Colonic mucosa (tissue), 4 donors: Measurements from ENCODE around the gene LETMD1. TPM values are rescaled to one million over a fixed set of nuclear protein-coding genes. Genes with fewer than 3 reads are reported as not detected.
A peak's percentile ranks its signal among the peaks of the same experiment; 100 is the strongest.

Experiments
- DNase-seq: peaks from one replicate; pipeline ENCODE4 v3.0.0-alpha.2; 2020
- H3K27ac ChIP-seq: fragments of 200-600 bp; one replicate; pipeline ENCODE4 v1.8.0; 2021
- H3K27me3 ChIP-seq: fragments of 200-600 bp; one replicate; pipeline ENCODE4 v1.8.0; 2021
- H3K36me3 ChIP-seq: fragments of 200-600 bp; one replicate; pipeline ENCODE4 v1.8.0; 2021
- H3K4me1 ChIP-seq: fragments of 200-600 bp; one replicate; pipeline ENCODE4 v1.8.0; 2021; ENCODE audit warnings: mild to moderate bottlenecking
- H3K4me3 ChIP-seq: fragments of 200-600 bp; one replicate; pipeline ENCODE4 v1.8.0; 2021
- H3K9ac ChIP-seq, 2 donors: one replicate each; pipeline ENCODE4 v1.7.0; 2013; ENCODE audit warnings: control low read depth in 2 of 2, low read depth in 2 of 2, low read length in 2 of 2
- H3K9me3 ChIP-seq: fragments of 200-600 bp; one replicate; pipeline ENCODE4 v1.8.0; 2021
- intact Hi-C: fragments of 100-400 bp; cut with DNase I; formaldehyde crosslinking; loops from one replicate; pipeline ENCODE4 v1.14.1; 2022
- total RNA-seq, 2 donors: library from RNA; stranded (reverse); fragmentation: NEBNext Ultra II Directional in 1 of 2; extraction: Animal tissue kit (Norgen Biotek cat#: 25700) in 1 of 2; gene quantifications; one replicate each; pipeline ENCODE4 v1.2.1, GENCODE V29; 2021
- TF ChIP-seq, protein P1 (sequence below): fragments of 200-600 bp; IDR thresholded peaks from one replicate; pipeline ENCODE4 v1.8.0; 2022; ENCODE audit warnings: antibody characterized with exemption, mild to moderate bottlenecking
- donor health status: healthy.
- donor health status: DM: no; HTN: no; CAD: no.
- donor health status: DM: no; HTN: no; CAD: no.

LETMD1 gene
- total RNA-seq, 2 donors from 2014 or later, result 54.8 to 67.8 TPM

DNA sequence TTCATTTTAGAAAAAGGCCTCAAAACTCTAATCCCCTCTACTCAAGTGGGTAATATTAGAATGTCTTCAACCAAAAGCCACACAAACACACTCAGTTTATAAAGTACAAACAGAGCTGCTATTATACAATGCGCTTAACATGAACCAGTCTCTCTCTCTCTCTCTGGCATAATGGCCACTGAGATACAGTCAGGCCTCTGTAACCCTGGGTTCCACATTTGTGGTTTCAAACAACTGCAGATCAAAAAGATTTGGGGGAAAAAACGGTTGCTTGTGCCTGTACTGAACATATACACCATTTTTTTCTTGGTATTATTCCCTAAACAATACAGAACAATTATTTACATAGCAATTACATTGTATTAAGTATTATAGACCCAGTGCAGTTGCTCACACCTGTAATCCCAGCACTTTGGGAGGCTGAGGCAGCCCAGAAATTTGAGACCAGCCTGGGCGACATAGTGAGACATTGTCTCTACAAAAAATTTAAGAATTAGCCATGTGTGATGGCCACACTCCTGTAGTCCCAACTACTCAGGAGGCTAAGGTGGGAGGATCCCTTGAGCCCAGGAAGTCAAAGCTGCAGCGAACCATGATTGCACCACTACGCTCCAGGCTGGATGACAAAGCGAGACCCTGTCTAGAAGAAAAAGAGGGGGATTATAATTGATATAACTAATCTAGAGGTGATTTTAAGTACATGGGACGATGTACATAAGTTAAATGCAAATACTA, 27.5 kb upstream of the LETMD1 start:
- intact Hi-C loops, result no loop called here
- Histone ChIP-seq H3K4me1 (no peaks in the 10 kb centered on the region), H3K4me3 (no peak overlapping the region), H3K36me3 (no peaks in the 10 kb centered on the region), H3K27me3 (no peaks in the 10 kb centered on the region), H3K27ac (no peak overlapping the region), H3K9ac (no peak overlapping the region), H3K9me3 (no peaks in the 10 kb centered on the region)
- TF ChIP-seq, protein P1, sequence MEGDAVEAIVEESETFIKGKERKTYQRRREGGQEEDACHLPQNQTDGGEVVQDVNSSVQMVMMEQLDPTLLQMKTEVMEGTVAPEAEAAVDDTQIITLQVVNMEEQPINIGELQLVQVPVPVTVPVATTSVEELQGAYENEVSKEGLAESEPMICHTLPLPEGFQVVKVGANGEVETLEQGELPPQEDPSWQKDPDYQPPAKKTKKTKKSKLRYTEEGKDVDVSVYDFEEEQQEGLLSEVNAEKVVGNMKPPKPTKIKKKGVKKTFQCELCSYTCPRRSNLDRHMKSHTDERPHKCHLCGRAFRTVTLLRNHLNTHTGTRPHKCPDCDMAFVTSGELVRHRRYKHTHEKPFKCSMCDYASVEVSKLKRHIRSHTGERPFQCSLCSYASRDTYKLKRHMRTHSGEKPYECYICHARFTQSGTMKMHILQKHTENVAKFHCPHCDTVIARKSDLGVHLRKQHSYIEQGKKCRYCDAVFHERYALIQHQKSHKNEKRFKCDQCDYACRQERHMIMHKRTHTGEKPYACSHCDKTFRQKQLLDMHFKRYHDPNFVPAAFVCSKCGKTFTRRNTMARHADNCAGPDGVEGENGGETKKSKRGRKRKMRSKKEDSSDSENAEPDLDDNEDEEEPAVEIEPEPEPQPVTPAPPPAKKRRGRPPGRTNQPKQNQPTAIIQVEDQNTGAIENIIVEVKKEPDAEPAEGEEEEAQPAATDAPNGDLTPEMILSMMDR, result no peak
- no peak for DNase-seq

DNA sequence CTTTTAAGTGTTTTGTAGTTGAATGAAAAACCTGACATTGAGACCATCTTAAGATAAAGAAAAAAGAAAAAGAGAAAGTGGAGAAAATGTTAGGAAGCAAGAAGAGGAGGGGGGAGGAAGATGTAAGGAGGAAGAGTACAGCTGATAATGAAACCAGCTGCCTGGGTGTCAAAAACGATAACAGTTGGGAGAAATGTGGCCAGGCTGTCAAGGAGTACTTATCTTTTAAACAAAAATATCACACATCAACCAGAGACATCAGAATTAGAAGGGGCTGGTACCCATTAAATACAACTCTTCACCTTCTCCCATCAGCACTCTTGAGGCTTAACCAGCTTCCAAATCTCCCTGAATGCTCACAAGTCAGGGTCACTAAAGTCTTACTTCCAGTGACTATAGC, 26.4 kb upstream of the LETMD1 start:
- TF ChIP-seq, protein P1, result no peak
- Histone ChIP-seq H3K9ac (no peak overlapping the region), H3K4me1 (no peaks in the 10 kb centered on the region)

DNA sequence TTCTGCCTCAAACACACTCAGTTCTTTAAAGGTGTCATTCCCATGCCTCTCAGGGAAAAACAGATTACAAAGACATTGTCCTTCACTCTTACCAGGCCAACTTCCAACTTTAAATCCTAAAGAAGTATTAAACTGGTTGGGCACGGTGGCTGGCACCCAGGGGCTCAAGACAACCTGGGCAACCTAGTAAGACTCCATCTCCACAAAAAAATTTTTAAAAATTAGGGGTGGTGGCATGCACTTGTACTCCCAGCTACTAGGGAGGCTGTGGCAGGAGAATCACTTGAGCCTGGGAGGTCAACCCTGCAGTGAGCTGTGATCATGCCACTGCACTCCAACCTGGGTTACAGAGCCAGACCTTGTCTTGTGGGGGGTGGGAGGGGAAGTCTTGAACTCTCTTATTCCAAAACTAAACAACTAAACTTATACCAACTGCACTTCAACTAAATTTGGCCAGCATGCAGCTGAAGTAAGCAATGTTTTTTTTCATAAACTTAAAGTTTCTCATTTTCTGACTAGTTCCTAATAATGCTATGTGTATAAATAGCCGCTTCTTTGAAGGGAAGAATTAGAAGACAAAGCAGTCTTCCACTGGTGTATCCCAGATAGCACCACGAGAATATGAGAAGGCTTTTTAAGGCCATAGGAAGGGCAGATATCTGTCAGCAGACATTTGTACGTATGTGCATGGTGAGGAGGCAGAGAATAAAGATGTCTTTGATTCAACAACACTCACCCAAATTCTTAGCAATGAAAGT, 24.3 kb upstream of the LETMD1 start:
- Histone ChIP-seq H3K4me3 (peak overlapping the region; percentile 87), H3K9ac (peak overlapping the region; percentile 37 to 41), H3K36me3 (no peaks in the 10 kb centered on the region), H3K27me3 (no peaks in the 10 kb centered on the region), H3K4me1 (no peaks in the 10 kb centered on the region), H3K9me3 (no peaks in the 10 kb centered on the region), H3K27ac (peak overlapping the region; percentile 96)
- DNase-seq, result no peak
- TF ChIP-seq, protein P1, result no peak
- intact Hi-C loops, result no loop called here

More for the DNA sequence above, 26.4 kb upstream of the LETMD1 start:
- DNase-seq, result no peak
- Histone ChIP-seq H3K36me3 (no peaks in the 10 kb centered on the region), H3K27ac (no peak overlapping the region), H3K9me3 (no peaks in the 10 kb centered on the region), H3K27me3 (no peaks in the 10 kb centered on the region), H3K4me3 (no peak overlapping the region)
- intact Hi-C loops, result no loop called here

DNA sequence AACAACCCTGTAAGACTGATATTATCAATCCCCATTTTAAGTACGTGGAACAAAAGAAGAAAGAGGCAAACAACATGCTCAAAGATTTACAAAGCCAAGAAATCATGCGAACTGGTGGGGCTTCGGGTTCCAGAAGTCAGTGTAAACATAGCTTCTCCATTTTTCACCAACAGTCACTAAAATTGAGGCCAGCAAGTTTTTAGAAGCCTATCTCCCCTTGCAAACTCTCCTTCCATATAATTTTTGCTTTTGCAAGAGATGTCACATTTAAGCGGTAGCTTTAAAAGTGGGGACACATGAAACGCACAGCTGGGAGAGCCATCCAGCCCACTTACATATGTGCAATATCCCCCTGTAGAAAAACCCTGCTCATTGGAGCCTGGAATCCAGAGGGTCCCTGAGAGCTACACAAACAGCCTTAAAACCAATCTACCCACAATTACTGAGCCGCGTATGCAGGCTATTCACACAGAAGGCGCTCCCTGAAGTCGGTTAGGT, 22.7 kb upstream of the LETMD1 start:
- TF ChIP-seq, protein P1, result no peak
- Histone ChIP-seq H3K27me3 (no peaks in the 10 kb centered on the region), H3K36me3 (no peaks in the 10 kb centered on the region), H3K9me3 (no peaks in the 10 kb centered on the region), H3K4me1 (no peaks in the 10 kb centered on the region), H3K4me3 (peak overlapping the region; percentile 87), H3K9ac (peak overlapping the region; percentile 76 to 97), H3K27ac (peak overlapping the region; percentile 96)
- intact Hi-C loops, result no loop called here
- DNase-seq, result no peak

DNA sequence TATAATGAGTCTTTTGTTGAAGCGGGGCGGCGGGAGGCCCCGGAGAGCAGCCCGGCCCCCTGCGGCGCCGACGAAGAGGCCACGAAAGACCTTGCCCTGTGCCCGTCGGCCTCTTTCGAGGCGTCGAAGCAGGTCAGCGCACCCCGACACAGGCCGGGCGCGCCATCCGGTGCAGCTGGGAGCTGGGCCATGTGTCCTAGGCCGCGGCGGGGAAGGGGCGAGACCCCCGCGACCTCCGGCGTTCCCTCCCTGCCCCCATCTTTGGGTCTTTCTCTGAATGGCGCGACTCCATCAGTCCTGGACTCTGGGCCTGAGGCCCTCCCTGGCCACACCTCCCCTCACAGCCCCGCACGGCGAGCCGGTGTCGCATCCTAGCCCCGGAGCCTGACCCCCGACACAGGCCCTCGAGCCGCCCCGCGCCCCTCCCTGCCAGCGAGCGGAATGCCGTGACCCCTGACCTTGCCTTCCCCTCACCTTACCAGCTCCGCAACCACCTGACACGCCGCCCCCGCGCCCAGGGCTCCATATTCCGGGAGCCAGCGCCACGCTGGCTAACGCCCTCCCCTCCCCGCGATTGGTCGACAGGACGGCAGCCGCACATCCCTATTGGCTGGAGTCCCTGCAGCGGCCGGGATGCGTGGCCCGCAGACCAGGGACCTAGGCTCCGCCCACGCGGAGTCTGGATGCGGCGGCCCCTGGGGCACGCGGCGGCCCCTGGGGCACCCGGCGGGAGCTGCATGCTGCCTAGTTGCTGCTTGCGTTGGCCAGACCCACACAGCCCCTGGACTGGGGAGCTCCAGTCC, 22.1 kb upstream of the LETMD1 start, which contains the start of gene SLC11A2:
Gene SLC11A2, minus strand, starts transcription at position 549 of the 803 bp plus-strand sequence. CDS start 15,656 bp downstream, outside the sequence.
- Histone ChIP-seq H3K4me3 (peak within 1 kb of the TSS; percentile 87), H3K27me3 (no peaks in the 10 kb centered on the region), H3K9me3 (no peaks in the 10 kb centered on the region), H3K27ac (peak within 1 kb of the TSS; percentile 96), H3K36me3 (no peaks in the 10 kb centered on the region), H3K9ac (peak within 1 kb of the TSS; percentile 76 to 97), H3K4me1 (no peaks in the 10 kb centered on the region)
- peak; percentile 96 for DNase-seq
- intact Hi-C loops, result no loop called here
- TF ChIP-seq, protein P1, result no peak
